Skeletal muscle satellite cell (primary cell): ENCODE results near the gene VSIG10. TPM values are rescaled to one million over a fixed set of nuclear protein-coding genes. Genes with fewer than 3 reads are reported as not detected.
"Not testable (repeated sequence)": the region's sequence is repeated elsewhere in the genome, so short reads cannot be mapped to it uniquely, and the experiment has no call there.

Experiments
- H3K27me3 ChIP-seq: 2 replicates; pipeline ENCODE4 v1.7.0; 2013; ENCODE audit warnings: low read length; ENCODE audit not compliant: control insufficient read depth, insufficient read depth
- H3K36me3 ChIP-seq: 2 replicates; pipeline ENCODE4 v1.7.0; 2013; ENCODE audit warnings: mild to moderate bottlenecking, control low read depth, low read length; ENCODE audit not compliant: insufficient read depth
- H3K4me1 ChIP-seq: 2 replicates; pipeline ENCODE4 v1.7.0; 2013; ENCODE audit warnings: low read length; ENCODE audit not compliant: control insufficient read depth, insufficient read depth
- H3K4me2 ChIP-seq: 2 replicates; pipeline ENCODE4 v1.7.0; 2013; ENCODE audit warnings: mild to moderate bottlenecking, low read length
- H3K4me3 ChIP-seq: 2 replicates; pipeline ENCODE4 v1.7.0; 2013; ENCODE audit warnings: low read length
- H3K9ac ChIP-seq: 2 replicates; pipeline ENCODE4 v1.7.0; 2013; ENCODE audit warnings: mild to moderate bottlenecking, low read depth, low read length, moderate library complexity
- H3K9me3 ChIP-seq: replicated peaks from 2 replicates; pipeline ENCODE4 v1.7.0; 2013; ENCODE audit warnings: mild to moderate bottlenecking, control low read depth, low read length
- small RNA-seq: library from RNA; depleted of rRNA; stranded (forward); fragments of <200 nt; gene quantifications from one replicate; pipeline ENCODE3, GENCODE V24; 2012

Gene VSIG10

DNA sequence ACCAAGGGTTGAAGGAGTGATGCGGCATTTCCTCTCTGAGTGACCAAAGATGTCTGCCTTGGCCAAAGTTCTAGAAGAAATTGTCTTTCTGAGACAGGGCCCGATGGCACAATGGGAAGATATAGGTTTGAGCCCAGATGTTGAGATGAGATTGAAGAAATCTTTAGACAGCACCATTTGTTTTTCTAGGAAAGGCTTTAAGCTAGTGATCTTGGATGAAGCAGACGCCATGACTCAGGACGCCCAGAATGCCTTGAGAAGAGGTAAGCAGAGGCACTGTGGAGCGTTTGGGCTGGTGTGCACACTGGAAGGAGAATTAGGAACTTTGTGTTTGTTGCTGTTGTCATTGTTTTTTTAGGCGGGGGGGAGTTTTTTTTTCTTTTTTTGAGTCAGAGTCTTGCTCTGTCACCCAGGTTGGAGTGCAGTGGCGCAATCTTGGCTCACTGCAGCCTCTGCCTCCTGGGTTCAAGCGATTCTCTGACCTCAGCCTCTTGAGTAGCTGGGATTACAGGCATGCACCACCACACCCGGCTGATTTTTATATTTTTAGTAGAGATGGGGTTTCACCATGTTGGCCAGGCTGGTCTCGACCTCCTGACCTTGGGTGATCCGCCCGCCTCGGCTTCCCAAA, 81.6 kb downstream of the VSIG10 start:
- not testable (repeated sequence) for H3K9me3 ChIP-seq, H3K9ac ChIP-seq, H3K27me3 ChIP-seq, H3K4me3 ChIP-seq, H3K4me2 ChIP-seq, H3K4me1 ChIP-seq
- peaks cover 16% of the 10 kb centered on the region for H3K36me3 ChIP-seq

DNA sequence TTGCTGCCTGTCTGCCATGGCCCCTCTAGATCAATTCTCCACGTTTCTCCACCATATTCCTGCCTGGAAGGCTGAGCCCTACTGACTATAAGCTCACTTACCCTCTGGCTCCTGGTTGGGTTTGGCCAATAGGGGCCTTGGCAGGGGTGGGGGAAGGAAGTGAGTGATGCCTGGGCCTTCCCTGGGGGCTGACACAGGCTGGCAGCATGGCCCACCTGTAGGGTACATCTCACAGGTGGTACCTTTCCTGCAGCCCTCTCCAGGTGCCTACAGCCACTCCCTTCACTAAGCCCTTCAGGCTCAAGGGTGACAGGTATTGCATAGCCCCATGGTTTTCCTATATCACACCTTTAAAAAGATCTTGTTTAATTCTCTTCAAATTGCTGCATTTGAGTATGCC, 83.8 kb downstream of the VSIG10 start:
- Histone ChIP-seq H3K9me3 (no peaks in the 10 kb centered on the region), H3K9ac (no peak overlapping the region), H3K36me3 (peaks cover 9% of the 10 kb centered on the region), H3K4me1 (peaks cover 6% of the 10 kb centered on the region), H3K4me2 (no peak overlapping the region), H3K4me3 (no peak overlapping the region), H3K27me3 (no peaks in the 10 kb centered on the region)

DNA sequence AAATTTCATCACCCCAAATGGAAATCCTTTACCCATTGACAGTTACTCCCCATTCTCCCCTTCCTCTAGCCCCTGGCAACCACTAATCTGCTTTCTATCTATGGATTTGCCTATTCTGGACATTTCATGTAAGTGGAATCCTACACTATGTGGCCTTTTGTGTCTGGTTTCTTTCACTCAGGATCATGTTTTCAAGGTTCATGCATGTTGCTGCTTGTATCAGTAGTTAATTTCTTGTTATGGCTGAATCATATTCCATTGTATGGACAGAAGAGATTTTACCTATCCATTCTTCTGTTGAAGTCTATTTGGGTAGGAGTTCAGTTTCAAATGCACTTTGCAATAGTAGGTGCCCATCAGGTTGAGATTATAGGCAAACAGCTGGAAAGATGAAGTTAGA, 85.9 kb downstream of the VSIG10 start:
- peak overlapping the region; percentile 90 for H3K9ac ChIP-seq
- H3K4me3 ChIP-seq = peak overlapping the region; percentile 80
- peaks cover 6% of the 10 kb centered on the region for H3K4me1 ChIP-seq
- H3K4me2 ChIP-seq = peak overlapping the region; percentile 93
- no peaks in the 10 kb centered on the region for H3K27me3 ChIP-seq
- H3K36me3 ChIP-seq = peaks cover 5% of the 10 kb centered on the region
- no peaks in the 10 kb centered on the region for H3K9me3 ChIP-seq

GRCh38 chr12:118016424-118017264, 87.2 kb downstream of the VSIG10 start, which contains the start of gene RFC5:
TSS of gene RFC5 (plus strand) at chr12:118016703. CDS start at chr12:118016828, 125 bp downstream.
- Histone ChIP-seq H3K36me3 (peaks cover 5% of the 10 kb centered on the region), H3K4me3 (peak within 1 kb of the TSS; percentile 80), H3K9ac (peak within 1 kb of the TSS; percentile 90), H3K27me3 (no peaks in the 10 kb centered on the region), H3K4me1 (peaks cover 6% of the 10 kb centered on the region), H3K9me3 (no peaks in the 10 kb centered on the region), H3K4me2 (peak within 1 kb of the TSS; percentile 93)

DNA sequence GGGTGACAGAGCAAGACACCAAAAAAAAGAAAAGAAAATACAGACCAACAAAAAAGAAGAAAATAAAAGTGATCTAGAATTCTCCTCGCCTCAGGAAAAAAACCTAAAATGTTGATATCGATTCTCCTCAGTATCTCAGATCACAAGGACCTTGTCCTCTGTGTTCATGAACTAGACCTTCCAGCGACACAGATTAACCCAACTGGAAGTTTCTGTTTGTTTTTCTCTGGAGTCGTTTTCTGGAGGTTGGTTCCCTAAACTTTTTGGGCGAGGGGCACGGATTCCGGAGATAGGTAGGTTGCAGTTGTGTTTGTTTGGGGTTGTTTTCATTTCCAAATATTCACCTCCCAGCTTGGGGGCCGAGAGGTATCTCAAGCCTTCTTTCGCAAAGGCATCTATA, 87.9 kb downstream of the VSIG10 start:
- H3K27me3 ChIP-seq = no peaks in the 10 kb centered on the region
- H3K4me3 ChIP-seq = peak overlapping the region; percentile 80
- H3K9me3 ChIP-seq = no peaks in the 10 kb centered on the region
- H3K36me3 ChIP-seq = peaks cover 5% of the 10 kb centered on the region
- peak overlapping the region; percentile 93 for H3K4me2 ChIP-seq
- peak overlapping the region; percentile 90 for H3K9ac ChIP-seq
- peaks cover 6% of the 10 kb centered on the region for H3K4me1 ChIP-seq

DNA sequence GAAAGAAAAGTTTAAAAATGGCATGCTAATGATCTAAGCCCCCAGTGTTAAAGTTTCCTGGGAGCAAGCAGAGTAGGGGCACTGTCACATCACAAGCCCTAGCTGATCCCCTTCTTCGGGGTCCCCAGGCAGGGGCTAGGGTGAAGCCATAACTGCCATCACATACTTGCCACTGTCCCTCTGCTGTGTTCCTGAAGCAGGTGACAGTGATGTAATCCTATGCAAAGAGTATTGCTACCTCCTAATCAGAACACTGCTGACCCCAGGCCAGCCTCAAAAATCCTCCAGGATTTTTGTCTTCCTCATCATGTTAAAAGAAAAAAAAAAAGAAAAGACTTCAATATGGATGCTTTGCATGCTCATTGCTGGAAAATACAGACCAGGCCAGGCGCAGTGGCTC, 88.5 kb downstream of the VSIG10 start:
- H3K4me2 ChIP-seq = no peak overlapping the region
- no peak overlapping the region for H3K4me3 ChIP-seq
- no peak overlapping the region for H3K9ac ChIP-seq
- peaks cover 6% of the 10 kb centered on the region for H3K4me1 ChIP-seq
- no peaks in the 10 kb centered on the region for H3K9me3 ChIP-seq
- no peaks in the 10 kb centered on the region for H3K27me3 ChIP-seq
- H3K36me3 ChIP-seq = peaks cover 5% of the 10 kb centered on the region

Small RNA genes within 50 kb of the gene (small RNA-seq; reads per million reads assigned to genes)
- not detected for gene AC131159.1
